Measurements from ENCODE around the gene COA8. TPM values are rescaled to one million over a fixed set of nuclear protein-coding genes. Genes with fewer than 3 reads are reported as not detected.

COA8 gene
- total and polyA plus RNA-seq, 2 of the 4 experiments (the other 2 are of a cell fraction): 12.2 to 21.1 TPM

DNA sequence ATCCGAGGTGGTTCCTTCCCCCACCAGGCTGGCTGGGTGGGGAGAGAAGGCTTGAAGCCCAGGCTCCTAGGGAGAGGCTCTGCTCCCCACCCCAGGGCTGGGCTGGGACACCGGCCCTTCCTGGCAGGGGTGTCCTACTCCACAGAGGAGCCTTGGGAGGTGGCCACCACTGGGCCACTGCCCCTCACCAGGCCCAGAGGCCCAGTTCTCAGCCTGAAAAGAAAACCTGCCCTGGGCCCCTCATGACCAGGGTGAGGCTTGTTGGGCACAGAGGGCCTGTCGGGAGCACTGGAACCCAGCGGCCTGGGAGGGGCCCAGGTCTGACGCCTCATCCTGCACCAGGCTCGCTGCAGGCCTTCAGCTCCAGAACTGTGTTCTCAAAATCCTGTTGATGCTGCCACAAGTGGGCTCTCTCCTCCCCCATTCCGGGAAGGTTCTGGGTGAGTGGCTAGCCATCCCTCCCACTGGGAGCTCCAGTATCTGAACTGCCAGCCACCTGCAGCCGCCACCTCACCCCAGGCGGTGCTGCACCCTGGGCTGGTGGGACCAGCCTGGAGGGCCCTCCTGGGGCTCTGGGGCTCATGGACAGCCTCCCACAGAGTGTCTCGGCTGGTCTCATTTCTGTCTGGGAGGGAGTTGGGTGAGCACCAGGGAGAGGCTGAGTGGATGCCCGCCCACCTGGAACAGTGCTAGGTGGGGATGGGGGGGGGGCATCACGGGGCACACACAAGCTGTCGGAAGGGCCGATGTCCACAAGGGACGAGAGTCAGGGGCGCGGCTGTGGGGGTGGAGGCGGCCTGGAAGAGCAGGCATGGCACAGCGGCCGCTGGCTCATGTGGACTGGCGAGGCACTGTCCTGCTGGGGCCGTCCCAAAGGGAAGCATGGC lies 12.1 kb upstream of the COA8 start:
- no peak for DNase-seq
- H3K9me1 ChIP-seq (ENCODE audit: insufficient read depth, low read length): peaks cover 8% of the 10 kb centered on the region; the same call in 1 of the 2 replicates
- no peak overlapping the region for H2AK9ac ChIP-seq (replicated peaks; ENCODE audit: low read depth, low read length, poor library complexity)
- no peak overlapping the region for H3K14ac ChIP-seq (replicated peaks; ENCODE audit: low read depth, low read length)
- peaks cover 9% of the 10 kb centered on the region for H3K4me1 ChIP-seq (ENCODE audit: control insufficient read depth, insufficient read depth, low read length)
- no peaks in the 10 kb centered on the region for H3K27me3 ChIP-seq (ENCODE audit: control insufficient read depth, insufficient read depth, low read length)
- CTCF ChIA-PET: no interaction called here
- no peak overlapping the region for H4K5ac ChIP-seq (ENCODE audit: low read depth, low read length)
- no peak for ATAC-seq (ENCODE audit: low read depth)
- H3K9me3 ChIP-seq (ENCODE audit: control insufficient read depth, insufficient read depth, low read length): no peaks in the 10 kb centered on the region
- POLR2A ChIA-PET (ENCODE audit: unreplicated experiment): interaction anchor here (0.7 kb wide), 1 partner anchor 21 kb away, joined by 4 read pairs; no protein-coding TSS in a partner anchor
- no peak overlapping the region for H3K4me3 ChIP-seq (ENCODE audit: insufficient read depth, low read depth, low read length)
- H3K18ac ChIP-seq (ENCODE audit: low read depth, low read length): no peak overlapping the region
- TF ChIP-seq FOS (IDR thresholded peaks at IDR 0.05; ENCODE audit: low read depth, low read length): no peak
- no peak for TF ChIP-seq MXI1 (IDR thresholded peaks at IDR 0.05; ENCODE audit: borderline replicate concordance, low read depth, low read length)
- no peak for TF ChIP-seq NFE2L2 (IDR thresholded peaks at IDR 0.05; ENCODE audit: low read depth, low read length)
- no peak for TF ChIP-seq BHLHE40 (IDR thresholded peaks at IDR 0.05; ENCODE audit: low read depth, low read length)
- TF ChIP-seq RCOR1 (IDR thresholded peaks at IDR 0.05; ENCODE audit: insufficient replicate concordance, low read length): no peak
- TF ChIP-seq RFX5 (IDR thresholded peaks at IDR 0.05; ENCODE audit: low read depth, low read length): no peak
- no peak for TF ChIP-seq SMC3 (IDR thresholded peaks at IDR 0.05; ENCODE audit: low read depth, low read length)
- no peak for TF ChIP-seq CEBPB (IDR thresholded peaks at IDR 0.05; ENCODE audit: low read depth, low read length)
- TF ChIP-seq, protein P1, sequence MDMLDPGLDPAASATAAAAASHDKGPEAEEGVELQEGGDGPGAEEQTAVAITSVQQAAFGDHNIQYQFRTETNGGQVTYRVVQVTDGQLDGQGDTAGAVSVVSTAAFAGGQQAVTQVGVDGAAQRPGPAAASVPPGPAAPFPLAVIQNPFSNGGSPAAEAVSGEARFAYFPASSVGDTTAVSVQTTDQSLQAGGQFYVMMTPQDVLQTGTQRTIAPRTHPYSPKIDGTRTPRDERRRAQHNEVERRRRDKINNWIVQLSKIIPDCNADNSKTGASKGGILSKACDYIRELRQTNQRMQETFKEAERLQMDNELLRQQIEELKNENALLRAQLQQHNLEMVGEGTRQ (IDR thresholded peaks at IDR 0.05; ENCODE audit: low read depth, low read length): no peak
- no peak overlapping the region for H3K4me2 ChIP-seq (ENCODE audit: low read depth, low read length)
- no peak overlapping the region for H3K27ac ChIP-seq (ENCODE audit: insufficient read depth, low read length)
- no peak overlapping the region for H4K91ac ChIP-seq (ENCODE audit: insufficient read depth, low read depth, low read length)
- no peak overlapping the region for H2AFZ ChIP-seq (replicated peaks; ENCODE audit: low read length, poor library complexity)
- no peak overlapping the region for H3K23ac ChIP-seq (ENCODE audit: low read depth, low read length)
- dilution Hi-C loops (cut with HindIII; ENCODE audit: low sequenced_read_pairs, unreplicated experiment) (no loop called here), in situ Hi-C loops (cut with MboI; ENCODE audit: low sequenced_read_pairs) (no loop called here), intact Hi-C loops (cut with micrococcal nuclease) (no loop called here)
- WGBS, 2 experiments (ENCODE audit: extremely low coverage in 2 of 2, insufficient read length in 1 of 2): 83% methylated on average over 10 of the region's 22 CpGs; no CpG with 5 or more reads in 1 of the 2 experiments
- H2BK15ac ChIP-seq (ENCODE audit: low read depth, low read length): no peak overlapping the region
- H4K20me1 ChIP-seq (ENCODE audit: insufficient read depth, low read length): peaks cover 16% of the 10 kb centered on the region; the same call in 1 of the 2 replicates
- BruUV-seq (replicated peaks): no TSS peak
- H3K4ac ChIP-seq (ENCODE audit: low read depth, low read length): no peak overlapping the region
- H3K9ac ChIP-seq (ENCODE audit: low read depth, low read length): no peak overlapping the region
- H2BK120ac ChIP-seq (ENCODE audit: low read depth, low read length): no peak overlapping the region
- no peak overlapping the region for H2AK5ac ChIP-seq (ENCODE audit: low read depth, low read length)
- no peak overlapping the region for H3K56ac ChIP-seq (ENCODE audit: extremely low read depth, insufficient read depth, low read length)
- H3K36me3 ChIP-seq (ENCODE audit: control insufficient read depth, insufficient read depth, low read length): no peaks in the 10 kb centered on the region
- no peak overlapping the region for H4K8ac ChIP-seq (ENCODE audit: low read depth in 2 of 2, low read length in 2 of 2)
- H2BK5ac ChIP-seq (ENCODE audit: low read depth, low read length, poor library complexity, severe bottlenecking): no peak overlapping the region
- peaks cover 0 to 28% of the 10 kb centered on the region in 2 experiments; a peak in 3 of 4 replicates for H3K79me1 ChIP-seq (ENCODE audit: low read depth in 1 of 2, low read length in 2 of 2)
- H2BK20ac ChIP-seq (ENCODE audit: low read depth, low read length): no peak overlapping the region
